OCI-LY1 (cell line): ENCODE data around the gene SSPN.

Experiments used
- H2AFZ ChIP-seq: fragments of 200-600 bp; sonication (generic), shearing (Covaris generic); 2 replicates; pipeline ENCODE4 v1.6.0; 2014; ENCODE audit warnings: antibody characterized with exemption, mild to moderate bottlenecking, low read length
- H3F3A ChIP-seq: fragments of 200-600 bp; sonication (generic), shearing (Covaris generic); 2 replicates; pipeline ENCODE4 v1.6.0; 2014; ENCODE audit warnings: mild to moderate bottlenecking, antibody characterized with exemption, low read length, moderate library complexity; ENCODE audit not compliant: insufficient read depth
- H3K27ac ChIP-seq: fragments of 200-600 bp; sonication (generic); 2 replicates; pipeline ENCODE4 v1.5.1; 2014; ENCODE audit warnings: low read length, mixed run types, mild to moderate bottlenecking, low read depth; ENCODE audit not compliant: poor library complexity, severe bottlenecking
- H3K27me3 ChIP-seq: fragments of 200-600 bp; sonication (generic); 2 replicates; pipeline ENCODE4 v1.6.0; 2014; ENCODE audit warnings: antibody characterized with exemption, mild to moderate bottlenecking, low read length, moderate library complexity; ENCODE audit not compliant: insufficient read depth
- H3K36me3 ChIP-seq: fragments of 200-600 bp; sonication (generic); 2 replicates; pipeline ENCODE4 v1.6.1; 2014; ENCODE audit warnings: mild to moderate bottlenecking, antibody characterized with exemption, low read length, moderate library complexity, mixed read lengths; ENCODE audit not compliant: insufficient read depth
- H3K4me1 ChIP-seq: fragments of 200-600 bp; sonication (generic); 2 replicates; pipeline ENCODE4 v1.5.1; 2014; ENCODE audit warnings: mild to moderate bottlenecking, low read length, moderate library complexity; ENCODE audit not compliant: insufficient read depth, severe bottlenecking
- H3K4me2 ChIP-seq: fragments of 200-600 bp; sonication (generic), shearing (Covaris generic); 2 replicates; pipeline ENCODE4 v1.6.1; 2014; ENCODE audit warnings: low read length
- H3K4me3 ChIP-seq: fragments of 200-600 bp; sonication (generic); 2 replicates; pipeline ENCODE4 v1.5.1; 2014; ENCODE audit warnings: low read length, low read depth, mild to moderate bottlenecking, mixed read lengths; ENCODE audit not compliant: poor library complexity, severe bottlenecking
- H3K79me2 ChIP-seq: fragments of 200-600 bp; shearing (Covaris generic); 2 replicates; pipeline ENCODE4 v1.6.1; 2016; ENCODE audit warnings: mixed run types, low read length, mixed read lengths; ENCODE audit not compliant: insufficient read depth
- H3K9ac ChIP-seq: fragments of 200-600 bp; sonication (generic), shearing (Covaris generic); 2 replicates; pipeline ENCODE4 v1.6.1; 2014; ENCODE audit warnings: mild to moderate bottlenecking, low read length, mixed read lengths
- H3K9me2 ChIP-seq: fragments of 200-600 bp; sonication (generic), shearing (Covaris generic); 2 replicates; pipeline ENCODE4 v1.6.1; 2014; ENCODE audit warnings: low read depth, mild to moderate bottlenecking, low read length, mixed read lengths
- H3K9me3 ChIP-seq: fragments of 200-600 bp; shearing (Covaris generic); 2 replicates; pipeline ENCODE4 v1.6.1; 2014; ENCODE audit warnings: low read length, mixed read lengths
- H4K20me1 ChIP-seq: fragments of 200-600 bp; sonication (generic), shearing (Covaris generic); 2 replicates; pipeline ENCODE4 v1.6.0; 2016; ENCODE audit warnings: mild to moderate bottlenecking, low read length; ENCODE audit not compliant: insufficient read depth
- CTCF ChIP-seq: fragments of 200-600 bp; sonication (generic), shearing (Covaris generic); IDR thresholded peaks from 2 replicates; pipeline ENCODE4 v1.5.1; 2017; ENCODE audit warnings: mild to moderate bottlenecking, antibody characterized with exemption, low read length, moderate library complexity, mixed read lengths
- EZH2 ChIP-seq: fragments of 200-600 bp; sonication (generic), shearing (Covaris generic); IDR thresholded peaks from 2 replicates; pipeline ENCODE4 v1.8.0; 2017; ENCODE audit warnings: borderline replicate concordance, mixed run types, mild to moderate bottlenecking, antibody characterized with exemption, low read length, moderate library complexity, mixed read lengths

SSPN gene

GRCh38 chr12:26250801-26251200 is 55.4 kb downstream of the SSPN start:
- Histone ChIP-seq H2AFZ (no peak overlapping the region), H3K36me3 (no peaks in the 10 kb centered on the region), H3K9ac (no peak overlapping the region), H3K27ac (no peak overlapping the region), H3K27me3 (no peaks in the 10 kb centered on the region; the same call in 1 of the 2 replicates), H3K4me2 (no peak overlapping the region), H4K20me1 (no peaks in the 10 kb centered on the region), H3F3A (no peaks in the 10 kb centered on the region), H3K9me2 (no peaks in the 10 kb centered on the region), H3K79me2 (no peaks in the 10 kb centered on the region), H3K4me3 (no peak overlapping the region), H3K9me3 (no peaks in the 10 kb centered on the region), H3K4me1 (no peaks in the 10 kb centered on the region)
- TF ChIP-seq EZH2 (no peak), CTCF (no peak)

GRCh38 chr12:26251600-26251999 is 56.2 kb downstream of the SSPN start:
- Histone ChIP-seq H3K4me2 (no peak overlapping the region), H3K4me3 (no peak overlapping the region), H3K9me2 (no peaks in the 10 kb centered on the region)

GRCh38 chr12:26252946-26253345 is 57.6 kb downstream of the SSPN start:
- Histone ChIP-seq H3K4me3 (no peak overlapping the region), H3K79me2 (no peaks in the 10 kb centered on the region), H3K36me3 (no peaks in the 10 kb centered on the region), H2AFZ (no peak overlapping the region), H3K27me3 (no peaks in the 10 kb centered on the region; the same call in 1 of the 2 replicates), H3F3A (no peaks in the 10 kb centered on the region), H3K4me2 (no peak overlapping the region), H3K9me2 (no peaks in the 10 kb centered on the region), H4K20me1 (no peaks in the 10 kb centered on the region), H3K9me3 (no peaks in the 10 kb centered on the region), H3K27ac (no peak overlapping the region), H3K9ac (no peak overlapping the region), H3K4me1 (no peaks in the 10 kb centered on the region)
- TF ChIP-seq EZH2 (no peak), CTCF (no peak)

More at GRCh38 chr12:26251600-26251999, 56.2 kb downstream of the SSPN start:
- Histone ChIP-seq H3K9me3 (no peaks in the 10 kb centered on the region), H3K27ac (no peak overlapping the region), H3K79me2 (no peaks in the 10 kb centered on the region), H3K36me3 (no peaks in the 10 kb centered on the region), H3K9ac (no peak overlapping the region), H3K4me1 (no peaks in the 10 kb centered on the region), H4K20me1 (no peaks in the 10 kb centered on the region), H3F3A (no peaks in the 10 kb centered on the region), H2AFZ (no peak overlapping the region), H3K27me3 (no peaks in the 10 kb centered on the region; the same call in 1 of the 2 replicates)
- no peak for TF ChIP-seq CTCF
